Thyroid gland (tissue), 4 donors: ENCODE results near the gene RNF14.

Experiments used
- CTCF ChIP-seq, 6 experiments: fragments of 200-600 bp in 3 of 6; fragments of 450-650 bp in 3 of 6; sonication (generic) in 3 of 6; IDR thresholded peaks; one replicate each; pipeline ENCODE4 v1.5.1; 2016 to 2019; ENCODE audit warnings: antibody characterized with exemption in 6 of 6, mild to moderate bottlenecking in 2 of 6, inconsistent platforms in 1 of 6, moderate library complexity in 1 of 6
- POLR2A ChIP-seq, 2 donors: fragments of 450-650 bp; IDR thresholded peaks; one replicate each; pipeline ENCODE4 v1.6.1; 2017; ENCODE audit warnings: antibody characterized with exemption in 2 of 2, mild to moderate bottlenecking in 2 of 2, moderate library complexity in 1 of 2

- TF ChIP-seq POLR2A (IDR thresholded peaks at IDR 0.05): no peak
- peak; percentile 49 to 79 (median 71) for TF ChIP-seq CTCF (IDR thresholded peaks at IDR 0.05)
Measured at GRCh38 chr5:141992349-141992963, 23.6 kb downstream of the RNF14 start.
